ENCODE data around the gene CCDC85B. TPM values are rescaled to one million over a fixed set of nuclear protein-coding genes. Genes with fewer than 3 reads are reported as not detected.

Gene CCDC85B
- total RNA-seq, 1 experiment from 2014 or later = 20.8 TPM

- Mint-ChIP-seq H3K36me3 (ENCODE audit: insufficient read depth, unreplicated experiment) (no peaks in the 10 kb centered on the region), H3K27ac (ENCODE audit: low read depth, unreplicated experiment) (no peak overlapping the region), H3K27me3 (ENCODE audit: insufficient read depth, unreplicated experiment) (no peaks in the 10 kb centered on the region), H3K4me3 (ENCODE audit: unreplicated experiment) (no peak overlapping the region), H3K4me1 (ENCODE audit: insufficient read depth, unreplicated experiment) (no peaks in the 10 kb centered on the region), H3K9me3 (ENCODE audit: unreplicated experiment) (no peaks in the 10 kb centered on the region)
- no TSS peak for BruUV-seq (replicated peaks)
- CTCF ChIA-PET = interaction anchor here (0.6 to 2.1 kb wide), 3 partner anchors 9 to 260 kb away, joined by 3 to 9 read pairs (median 5); no protein-coding TSS in a partner anchor
- no peak for TF ChIP-seq CTCF (IDR thresholded peaks at IDR 0.05; ENCODE audit: unreplicated experiment)
- POLR2A ChIA-PET = interaction anchor here (0.6 kb wide), 1 partner anchor 41 kb away, joined by 3 read pairs; the partner anchor contains the start of gene CCDC85B
- no peak for DNase-seq (ENCODE audit: unreplicated experiment)
- intact Hi-C loops (cut with micrococcal nuclease) = no loop called here
Observed at GRCh38 chr11:65931773-65932557, 41.5 kb downstream of the CCDC85B start.

- Mint-ChIP-seq H3K27me3 (ENCODE audit: insufficient read depth, unreplicated experiment) (no peaks in the 10 kb centered on the region), H3K27ac (ENCODE audit: low read depth, unreplicated experiment) (no peak overlapping the region), H3K4me1 (ENCODE audit: insufficient read depth, unreplicated experiment) (no peaks in the 10 kb centered on the region), H3K9me3 (ENCODE audit: unreplicated experiment) (no peaks in the 10 kb centered on the region), H3K36me3 (ENCODE audit: insufficient read depth, unreplicated experiment) (no peaks in the 10 kb centered on the region), H3K4me3 (ENCODE audit: unreplicated experiment) (no peak overlapping the region)
- CTCF ChIA-PET = interaction anchor here (0.6 to 2.1 kb wide), 3 partner anchors 9 to 986 kb away, joined by 3 to 9 read pairs (median 3); no protein-coding TSS in a partner anchor
- no TSS peak for BruUV-seq (replicated peaks)
- DNase-seq (ENCODE audit: unreplicated experiment) = peak; percentile 9
- intact Hi-C loops (cut with micrococcal nuclease) = no loop called here
- TF ChIP-seq CTCF (IDR thresholded peaks at IDR 0.05; ENCODE audit: unreplicated experiment) = no peak
- POLR2A ChIA-PET = no interaction called here
Observed at GRCh38 chr11:65932558-65932919, 42.1 kb downstream of the CCDC85B start.

GRCh38 chr11:65934014-65934413 is 43.5 kb downstream of the CCDC85B start:
- Mint-ChIP-seq H3K9me3 (ENCODE audit: unreplicated experiment) (no peaks in the 10 kb centered on the region), H3K4me1 (ENCODE audit: insufficient read depth, unreplicated experiment) (no peaks in the 10 kb centered on the region), H3K36me3 (ENCODE audit: insufficient read depth, unreplicated experiment) (no peaks in the 10 kb centered on the region), H3K27ac (ENCODE audit: low read depth, unreplicated experiment) (no peak overlapping the region), H3K27me3 (ENCODE audit: insufficient read depth, unreplicated experiment) (no peaks in the 10 kb centered on the region), H3K4me3 (ENCODE audit: unreplicated experiment) (no peak overlapping the region)
- POLR2A ChIA-PET = interaction anchor here (0.6 to 0.8 kb wide), 2 partner anchors 222 to 262 kb away, joined by 3 to 5 read pairs; no protein-coding TSS in a partner anchor
- no TSS peak for BruUV-seq (replicated peaks)
- CTCF ChIA-PET = interaction anchor here (0.6 kb wide), 1 partner anchor 24 kb away, joined by 4 read pairs; no protein-coding TSS in a partner anchor
- no peak for DNase-seq (ENCODE audit: unreplicated experiment)
- no peak for TF ChIP-seq CTCF (IDR thresholded peaks at IDR 0.05; ENCODE audit: unreplicated experiment)
- intact Hi-C loops (cut with micrococcal nuclease) = no loop called here

- H3K9me3 Mint-ChIP-seq (ENCODE audit: unreplicated experiment) = no peaks in the 10 kb centered on the region
- peaks cover 9% of the 10 kb centered on the region for H3K4me1 Mint-ChIP-seq (ENCODE audit: insufficient read depth, unreplicated experiment)
- no peak for DNase-seq (ENCODE audit: unreplicated experiment)
- H3K36me3 Mint-ChIP-seq (ENCODE audit: insufficient read depth, unreplicated experiment) = no peaks in the 10 kb centered on the region
- no TSS peak for BruUV-seq (replicated peaks)
- H3K27ac Mint-ChIP-seq (ENCODE audit: low read depth, unreplicated experiment) = no peak overlapping the region
- intact Hi-C loops (cut with micrococcal nuclease) = no loop called here
- no peaks in the 10 kb centered on the region for H3K27me3 Mint-ChIP-seq (ENCODE audit: insufficient read depth, unreplicated experiment)
- TF ChIP-seq CTCF (IDR thresholded peaks at IDR 0.05; ENCODE audit: unreplicated experiment) = no peak
- POLR2A ChIA-PET = no interaction called here
- H3K4me3 Mint-ChIP-seq (ENCODE audit: unreplicated experiment) = no peak overlapping the region
- CTCF ChIA-PET = interaction anchor here (0.7 kb wide), 1 partner anchor 307 kb away, joined by 3 read pairs; no protein-coding TSS in a partner anchor
Observed at GRCh38 chr11:65937766-65938165, 47.3 kb downstream of the CCDC85B start.

Other genes starting within 250 kb of the CCDC85B start
- gene RELA, start 227.8 kb upstream of the CCDC85B start, total RNA-seq (2022) = 82.1 and 83.0 TPM in 2 replicates
- gene KAT5, start 178.4 kb upstream of the CCDC85B start, total RNA-seq (2022) = 37.6 and 48.1 TPM in 2 replicates
- 27.4 and 35.7 TPM in 2 replicates for gene RNASEH2C, start 169.9 kb upstream of the CCDC85B start, total RNA-seq (2022)
- gene AP5B1, start 109.7 kb upstream of the CCDC85B start, total RNA-seq (2022) = 12.9 and 14.4 TPM in 2 replicates
- not detected in 2 replicates for gene OVOL1, start 103.6 kb upstream of the CCDC85B start, total RNA-seq (2022)
- gene SNX32, start 56.7 kb upstream of the CCDC85B start, total RNA-seq (2022) = not detected in 2 replicates
- gene CFL1, start 32.5 kb upstream of the CCDC85B start, total RNA-seq (2022) = 589 and 611 TPM in 2 replicates
- 59.0 and 77.6 TPM in 2 replicates for gene MUS81, start 30.2 kb upstream of the CCDC85B start, total RNA-seq (2022)
- 2.4 and 3.3 TPM in 2 replicates for gene EFEMP2, start 17.9 kb upstream of the CCDC85B start, total RNA-seq (2022)
- not detected in 2 replicates for gene CTSW, start 10.8 kb upstream of the CCDC85B start, total RNA-seq (2022)
- 79.8 and 80.8 TPM in 2 replicates for gene FIBP, start 2.2 kb upstream of the CCDC85B start, total RNA-seq (2022)
- 95.3 and 124 TPM in 2 replicates for gene FOSL1, start 9.7 kb downstream of the CCDC85B start, total RNA-seq (2022)
- 48.0 and 49.4 TPM in 2 replicates for gene C11orf68, start 28.4 kb downstream of the CCDC85B start, total RNA-seq (2022)
- 162 and 167 TPM in 2 replicates for gene DRAP1, start 28.8 kb downstream of the CCDC85B start, total RNA-seq (2022)
- not detected in 2 replicates for gene TSGA10IP, start 54.8 kb downstream of the CCDC85B start, total RNA-seq (2022)
- gene SART1, start 71.1 kb downstream of the CCDC85B start, total RNA-seq (2022) = 61.7 and 67.4 TPM in 2 replicates
- 21.7 and 33.5 TPM in 2 replicates for gene EIF1AD, start 111.5 kb downstream of the CCDC85B start, total RNA-seq (2022)
- 154 and 198 TPM in 2 replicates for gene BANF1, start 111.8 kb downstream of the CCDC85B start, total RNA-seq (2022)
- gene CST6, start 121.3 kb downstream of the CCDC85B start, total RNA-seq (2022) = not detected in 2 replicates
- gene CATSPER1, start 135.8 kb downstream of the CCDC85B start, total RNA-seq (2022) = 0.61 and 0.79 TPM in 2 replicates
- gene GAL3ST3, start 158.5 kb downstream of the CCDC85B start, total RNA-seq (2022) = not detected in 2 replicates
- gene SF3B2, start 161.7 kb downstream of the CCDC85B start, total RNA-seq (2022) = 241 and 317 TPM in 2 replicates
- gene PACS1, start 179.6 kb downstream of the CCDC85B start, total RNA-seq (2022) = 32.2 and 33.5 TPM in 2 replicates

Data from MCF 10A (cell line).